ENCODE results near the gene MED16.
"Not testable (repeated sequence)": the region's sequence is repeated elsewhere in the genome, so short reads cannot be mapped to it uniquely, and the experiment has no call there.

MED16 gene

DNA sequence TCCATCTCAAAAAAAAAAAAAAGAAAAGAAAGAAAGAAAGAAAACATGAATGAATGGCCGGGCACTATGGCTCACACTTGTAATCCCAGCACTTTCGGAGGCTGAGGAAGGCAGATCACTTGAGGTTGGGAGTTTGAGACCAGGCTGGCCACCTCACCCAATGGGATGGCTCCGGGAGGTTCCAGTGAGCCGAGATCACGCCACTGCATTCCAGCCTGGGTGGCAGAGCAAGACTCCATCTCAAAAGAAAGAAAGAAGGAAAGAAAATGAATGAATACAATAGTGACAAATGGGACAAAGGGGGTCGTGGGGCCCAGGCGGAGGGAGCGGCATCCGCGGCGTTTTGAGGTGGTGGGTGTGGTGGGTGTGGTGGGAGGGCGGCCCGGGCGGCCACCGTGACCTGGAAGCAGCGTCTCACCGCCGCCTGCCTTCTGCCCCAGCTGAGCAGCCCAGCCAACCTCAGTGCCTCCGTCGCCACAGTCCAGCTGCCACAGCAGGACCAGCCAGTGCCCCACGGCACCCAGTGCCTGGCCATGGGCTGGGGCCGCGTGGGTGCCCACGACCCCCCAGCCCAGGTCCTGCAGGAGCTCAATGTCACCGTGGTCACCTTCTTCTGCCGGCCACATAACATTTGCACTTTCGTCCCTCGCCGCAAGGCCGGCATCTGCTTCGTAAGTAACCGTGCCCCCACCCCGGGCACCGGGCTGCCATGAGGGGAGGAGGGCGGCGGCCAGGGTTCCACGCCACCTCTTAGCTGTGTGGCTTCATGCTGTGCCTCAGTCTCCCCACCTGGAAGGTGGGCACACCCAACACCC lies 47.1 kb downstream of the MED16 start:
- no peak overlapping the region for H3K4me3 ChIP-seq
- no peak for DNase-seq (ENCODE audit: low spot score)
- TF ChIP-seq, protein P1, sequence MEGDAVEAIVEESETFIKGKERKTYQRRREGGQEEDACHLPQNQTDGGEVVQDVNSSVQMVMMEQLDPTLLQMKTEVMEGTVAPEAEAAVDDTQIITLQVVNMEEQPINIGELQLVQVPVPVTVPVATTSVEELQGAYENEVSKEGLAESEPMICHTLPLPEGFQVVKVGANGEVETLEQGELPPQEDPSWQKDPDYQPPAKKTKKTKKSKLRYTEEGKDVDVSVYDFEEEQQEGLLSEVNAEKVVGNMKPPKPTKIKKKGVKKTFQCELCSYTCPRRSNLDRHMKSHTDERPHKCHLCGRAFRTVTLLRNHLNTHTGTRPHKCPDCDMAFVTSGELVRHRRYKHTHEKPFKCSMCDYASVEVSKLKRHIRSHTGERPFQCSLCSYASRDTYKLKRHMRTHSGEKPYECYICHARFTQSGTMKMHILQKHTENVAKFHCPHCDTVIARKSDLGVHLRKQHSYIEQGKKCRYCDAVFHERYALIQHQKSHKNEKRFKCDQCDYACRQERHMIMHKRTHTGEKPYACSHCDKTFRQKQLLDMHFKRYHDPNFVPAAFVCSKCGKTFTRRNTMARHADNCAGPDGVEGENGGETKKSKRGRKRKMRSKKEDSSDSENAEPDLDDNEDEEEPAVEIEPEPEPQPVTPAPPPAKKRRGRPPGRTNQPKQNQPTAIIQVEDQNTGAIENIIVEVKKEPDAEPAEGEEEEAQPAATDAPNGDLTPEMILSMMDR (IDR thresholded peaks at IDR 0.05), result no peak
- H3K27ac ChIP-seq, result no peak overlapping the region

DNA sequence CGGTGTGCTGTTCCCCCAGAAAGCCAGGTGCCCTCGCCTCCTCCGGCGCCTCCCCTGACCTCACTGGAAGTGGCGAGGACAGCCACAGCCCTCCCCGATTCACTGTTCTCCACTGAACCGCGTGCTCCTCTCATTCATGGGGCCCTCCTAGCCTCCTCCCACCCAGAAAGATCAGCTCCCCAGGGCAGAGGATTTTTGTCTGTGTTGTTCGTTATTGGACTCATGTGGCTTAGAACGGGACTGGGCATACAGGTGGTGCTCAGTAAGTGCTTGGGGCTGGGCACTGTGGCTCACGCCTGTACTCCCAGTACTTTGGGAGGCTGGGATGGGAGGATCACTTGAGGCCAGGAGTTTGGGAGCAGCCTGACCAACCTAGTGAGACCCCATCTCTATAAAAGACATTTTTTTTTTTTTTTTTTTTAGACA lies 48.4 kb downstream of the MED16 start:
- no peak overlapping the region for H3K27ac ChIP-seq
- TF ChIP-seq, protein P1 (IDR thresholded peaks at IDR 0.05), result no peak
- no peak overlapping the region for H3K4me3 ChIP-seq
- DNase-seq (ENCODE audit: low spot score), result peak; percentile 47

DNA sequence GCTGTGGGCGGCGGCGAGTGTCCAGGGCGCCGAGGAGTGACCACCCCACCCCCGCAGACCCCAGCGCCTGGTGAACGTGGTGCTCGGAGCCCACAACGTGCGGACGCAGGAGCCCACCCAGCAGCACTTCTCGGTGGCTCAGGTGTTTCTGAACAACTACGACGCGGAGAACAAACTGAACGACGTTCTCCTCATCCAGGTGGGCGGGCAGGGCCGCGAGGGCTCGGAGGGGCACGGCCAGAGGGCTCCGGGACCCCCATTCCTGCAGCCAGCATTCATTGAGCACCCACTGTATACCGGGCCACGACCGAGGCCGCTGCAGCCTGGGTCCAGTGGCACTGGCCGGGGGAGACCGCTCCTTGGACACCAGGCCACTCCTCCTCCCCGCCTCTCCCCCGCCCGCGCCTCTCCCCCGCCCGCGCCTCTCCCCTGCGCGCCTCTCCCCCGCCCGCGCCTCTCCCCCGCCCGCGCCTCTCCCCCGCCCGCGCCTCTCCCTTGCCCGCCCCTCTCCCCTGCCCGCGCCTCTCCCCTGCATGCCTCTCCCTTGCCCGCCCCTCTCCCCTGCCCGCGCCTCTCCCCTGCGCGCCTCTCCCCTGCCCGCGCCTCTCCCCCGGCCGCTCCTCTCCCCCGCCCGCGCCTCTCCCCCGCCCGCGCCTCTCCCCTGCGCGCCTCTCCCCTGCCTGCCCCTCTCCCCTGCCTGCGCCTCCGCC lies 49.0 kb downstream of the MED16 start:
- no peak overlapping the region for H3K27ac ChIP-seq
- peak; percentile 58 for DNase-seq (ENCODE audit: low spot score)
- peak overlapping the region; percentile 58 for H3K4me3 ChIP-seq
- TF ChIP-seq, protein P1 (IDR thresholded peaks at IDR 0.05), result no peak

DNA sequence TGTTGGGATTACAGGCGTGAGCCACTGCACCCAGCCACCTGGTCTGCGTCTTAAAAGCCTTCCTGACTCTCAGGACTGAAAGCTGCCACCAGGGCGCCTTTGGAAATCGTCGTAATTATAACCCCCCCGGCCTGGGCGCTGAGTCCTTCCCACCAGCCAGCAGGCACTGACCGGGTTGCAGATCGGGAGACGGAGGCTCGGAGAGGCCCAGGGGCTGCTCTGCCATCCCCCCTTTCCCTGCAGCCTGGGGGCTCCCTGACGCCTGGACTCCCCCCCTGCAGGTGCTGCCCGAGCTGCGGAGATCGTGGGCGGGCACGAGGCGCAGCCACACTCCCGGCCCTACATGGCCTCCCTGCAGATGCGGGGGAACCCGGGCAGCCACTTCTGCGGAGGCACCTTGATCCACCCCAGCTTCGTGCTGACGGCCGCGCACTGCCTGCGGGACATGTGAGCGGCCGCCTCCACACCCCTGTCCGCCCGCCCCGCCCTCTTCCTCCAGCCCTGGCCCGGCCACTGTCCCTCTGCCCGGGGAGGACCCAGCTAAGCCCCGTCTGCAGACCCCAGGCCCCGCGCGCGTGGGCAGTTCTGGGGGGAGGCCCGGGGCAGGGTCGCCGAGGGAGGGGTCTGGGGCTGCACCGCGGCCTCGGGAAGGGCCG lies 49.7 kb downstream of the MED16 start:
- TF ChIP-seq, protein P1 (IDR thresholded peaks at IDR 0.05), result no peak
- peak; percentile 68 for DNase-seq (ENCODE audit: low spot score)
- Histone ChIP-seq H3K4me3 (peak overlapping the region; percentile 58), H3K27ac (no peak overlapping the region)

DNA sequence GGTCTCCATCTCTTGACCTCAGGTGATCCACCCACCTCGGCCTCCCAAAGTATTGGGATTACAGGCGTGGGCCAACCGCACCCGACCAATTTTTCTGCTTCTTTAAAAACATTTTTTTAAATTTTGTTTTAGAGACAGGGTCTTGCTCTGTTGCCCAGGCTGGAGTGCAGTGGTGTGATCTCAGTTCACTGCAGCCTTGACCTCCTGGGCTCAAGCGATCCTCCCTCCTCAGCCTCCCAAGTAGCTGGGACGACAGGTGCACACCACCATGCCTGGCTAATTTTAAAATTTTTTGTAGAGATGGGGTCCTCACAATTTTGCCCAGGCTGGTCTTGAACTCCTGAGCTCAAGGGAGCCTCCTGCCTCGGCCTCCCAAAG lies 50.2 kb downstream of the MED16 start:
- not testable (repeated sequence) for H3K27ac ChIP-seq; DNase-seq (ENCODE audit: low spot score); H3K4me3 ChIP-seq

DNA sequence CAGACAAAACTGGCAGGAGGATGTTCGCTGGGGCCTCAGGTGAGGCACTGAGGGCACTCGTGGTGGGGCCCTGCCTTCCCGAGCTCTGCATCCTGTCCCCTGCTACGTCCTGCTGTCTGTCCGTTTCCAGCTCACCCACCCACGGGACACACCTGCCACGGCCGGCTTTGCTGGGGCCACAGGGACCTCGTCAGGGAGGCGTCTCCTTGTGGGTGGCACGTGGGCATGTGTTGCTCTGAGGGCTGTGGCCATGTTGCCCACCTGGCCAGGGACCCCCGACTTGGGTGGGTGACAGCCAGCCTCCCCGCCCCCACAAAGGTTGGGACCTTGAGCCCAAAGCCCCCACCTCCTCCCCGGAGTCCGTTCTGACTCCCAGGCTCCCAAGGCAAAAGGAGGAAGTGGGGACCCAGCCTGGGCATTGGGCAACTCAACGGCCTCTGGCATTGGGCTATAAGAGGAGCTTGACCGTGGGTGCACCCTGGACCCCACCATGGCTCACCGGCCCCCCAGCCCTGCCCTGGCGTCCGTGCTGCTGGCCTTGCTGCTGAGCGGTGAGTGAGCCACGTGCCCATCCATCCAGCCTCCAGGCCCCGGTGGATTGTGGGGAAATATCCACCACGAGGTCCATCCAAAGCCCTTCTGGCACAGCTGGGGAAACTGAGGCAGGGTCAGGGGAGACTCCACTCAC lies 52.3 kb downstream of the MED16 start, which contains the start of gene PRTN3:
PRTN3 (plus strand) TSS at position 481 of the 688 bp plus-strand sequence; CDS start at position 491, 10 bp downstream.
- TF ChIP-seq, protein P1 (IDR thresholded peaks at IDR 0.05), result no peak
- DNase-seq (ENCODE audit: low spot score), result no peak
- Histone ChIP-seq H3K27ac (no peak within 1 kb of the TSS), H3K4me3 (no peak within 1 kb of the TSS)
